Measurements from ENCODE around the gene CFI.

The CFI gene

DNA sequence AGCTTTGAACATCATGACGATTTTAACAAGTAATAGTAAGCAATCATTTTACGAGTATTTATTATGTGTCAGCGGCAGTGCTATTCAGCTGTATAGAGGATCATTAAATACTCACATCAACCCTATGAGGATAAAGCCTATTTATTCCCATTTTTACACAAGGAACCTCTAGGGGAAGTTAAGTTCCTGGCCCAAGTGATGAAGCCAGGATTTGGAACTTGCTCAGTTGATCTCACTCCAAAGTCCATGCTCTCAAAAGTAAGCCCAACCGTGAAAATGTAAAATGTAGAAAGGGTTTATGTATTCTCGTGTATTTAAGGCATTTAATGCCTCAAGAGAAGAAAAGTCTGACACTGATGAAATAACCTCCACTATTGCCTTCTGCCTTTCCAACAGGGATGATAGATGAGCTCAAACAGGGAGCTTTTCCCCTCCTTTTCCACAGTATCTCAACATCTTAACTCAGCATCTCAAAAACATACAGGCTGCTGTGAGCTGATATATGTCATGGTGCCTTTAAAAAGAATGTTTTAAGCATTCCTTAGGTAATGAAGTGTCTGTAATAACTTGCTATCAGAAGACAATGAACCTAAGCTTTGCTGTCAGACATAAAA lies 36.9 kb downstream of the CFI start:
- H3K4me1 ChIP-seq (ENCODE audit: low read depth, poor library complexity, severe bottlenecking) = no peaks in the 10 kb centered on the region
- H3K36me3 ChIP-seq (ENCODE audit: insufficient read depth) = no peaks in the 10 kb centered on the region
- no peaks in the 10 kb centered on the region for H3K27me3 ChIP-seq (ENCODE audit: insufficient read depth, low read depth)
- H4K20me1 ChIP-seq (ENCODE audit: insufficient read depth) = no peaks in the 10 kb centered on the region
- H3K27ac ChIP-seq = no peak overlapping the region
- no peak overlapping the region for H3K4me2 ChIP-seq
- H3K4me3 ChIP-seq (IDR thresholded peaks at IDR 0.05; ENCODE audit: insufficient read depth, low read depth, low read length) = no peak overlapping the region
- TF ChIP-seq, protein P1, sequence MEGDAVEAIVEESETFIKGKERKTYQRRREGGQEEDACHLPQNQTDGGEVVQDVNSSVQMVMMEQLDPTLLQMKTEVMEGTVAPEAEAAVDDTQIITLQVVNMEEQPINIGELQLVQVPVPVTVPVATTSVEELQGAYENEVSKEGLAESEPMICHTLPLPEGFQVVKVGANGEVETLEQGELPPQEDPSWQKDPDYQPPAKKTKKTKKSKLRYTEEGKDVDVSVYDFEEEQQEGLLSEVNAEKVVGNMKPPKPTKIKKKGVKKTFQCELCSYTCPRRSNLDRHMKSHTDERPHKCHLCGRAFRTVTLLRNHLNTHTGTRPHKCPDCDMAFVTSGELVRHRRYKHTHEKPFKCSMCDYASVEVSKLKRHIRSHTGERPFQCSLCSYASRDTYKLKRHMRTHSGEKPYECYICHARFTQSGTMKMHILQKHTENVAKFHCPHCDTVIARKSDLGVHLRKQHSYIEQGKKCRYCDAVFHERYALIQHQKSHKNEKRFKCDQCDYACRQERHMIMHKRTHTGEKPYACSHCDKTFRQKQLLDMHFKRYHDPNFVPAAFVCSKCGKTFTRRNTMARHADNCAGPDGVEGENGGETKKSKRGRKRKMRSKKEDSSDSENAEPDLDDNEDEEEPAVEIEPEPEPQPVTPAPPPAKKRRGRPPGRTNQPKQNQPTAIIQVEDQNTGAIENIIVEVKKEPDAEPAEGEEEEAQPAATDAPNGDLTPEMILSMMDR (conservative IDR thresholded peaks at IDR 0.05; ENCODE audit: low read depth, low read length) = no peak
- no peak overlapping the region for H2AFZ ChIP-seq (ENCODE audit: low read depth)
- H3K9ac ChIP-seq = no peak overlapping the region
- H3K79me2 ChIP-seq (ENCODE audit: insufficient read depth, low read depth) = no peaks in the 10 kb centered on the region

DNA sequence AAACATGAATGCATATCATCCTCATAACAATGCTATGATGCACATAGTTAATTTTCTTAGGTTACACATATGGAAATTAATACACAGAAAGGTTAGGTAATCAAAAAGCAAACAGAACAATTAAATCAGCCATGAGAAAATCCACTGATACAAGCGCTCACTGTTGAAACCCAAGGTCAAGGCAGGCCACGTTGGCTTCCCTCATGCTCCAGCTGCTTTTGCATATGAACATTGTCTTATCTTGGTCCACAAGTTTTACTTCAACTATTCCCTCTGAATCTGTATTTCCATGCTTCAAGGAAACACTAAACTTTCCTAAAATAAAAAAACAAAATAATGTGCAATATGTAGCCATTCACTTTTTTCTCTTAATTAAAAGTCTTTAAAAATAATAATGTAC lies 37.4 kb downstream of the CFI start:
- H3K36me3 ChIP-seq (ENCODE audit: insufficient read depth) = no peaks in the 10 kb centered on the region
- TF ChIP-seq, protein P1 (conservative IDR thresholded peaks at IDR 0.05; ENCODE audit: low read depth, low read length) = no peak
- H3K4me3 ChIP-seq (IDR thresholded peaks at IDR 0.05; ENCODE audit: insufficient read depth, low read depth, low read length) = no peak overlapping the region
- no peak overlapping the region for H3K9ac ChIP-seq
- H3K4me1 ChIP-seq (ENCODE audit: low read depth, poor library complexity, severe bottlenecking) = no peaks in the 10 kb centered on the region
- H2AFZ ChIP-seq (ENCODE audit: low read depth) = no peak overlapping the region
- no peak overlapping the region for H3K27ac ChIP-seq
- H3K27me3 ChIP-seq (ENCODE audit: insufficient read depth, low read depth) = no peaks in the 10 kb centered on the region
- H3K79me2 ChIP-seq (ENCODE audit: insufficient read depth, low read depth) = no peaks in the 10 kb centered on the region
- H4K20me1 ChIP-seq (ENCODE audit: insufficient read depth) = no peaks in the 10 kb centered on the region
- no peak overlapping the region for H3K4me2 ChIP-seq

DNA sequence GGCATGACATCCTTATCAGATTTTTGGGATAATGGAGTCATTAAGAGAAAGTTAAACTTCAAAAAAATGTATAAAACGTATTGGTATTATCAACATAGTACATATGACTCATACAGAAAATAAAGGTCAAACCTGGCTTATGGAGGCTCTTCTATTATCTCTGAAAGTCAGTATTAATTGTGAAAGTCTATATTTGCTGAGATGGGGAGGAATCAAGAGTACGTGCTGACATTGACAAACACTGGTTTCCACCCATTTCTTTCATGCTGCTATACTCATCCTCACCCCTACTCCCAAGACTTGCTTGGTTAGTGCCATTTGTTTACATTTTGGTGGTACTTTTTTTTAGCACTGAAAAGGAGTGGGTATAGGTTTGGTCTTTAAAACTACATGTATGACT lies 41.1 kb downstream of the CFI start:
- TF ChIP-seq, protein P1 (conservative IDR thresholded peaks at IDR 0.05; ENCODE audit: low read depth, low read length) = no peak

DNA sequence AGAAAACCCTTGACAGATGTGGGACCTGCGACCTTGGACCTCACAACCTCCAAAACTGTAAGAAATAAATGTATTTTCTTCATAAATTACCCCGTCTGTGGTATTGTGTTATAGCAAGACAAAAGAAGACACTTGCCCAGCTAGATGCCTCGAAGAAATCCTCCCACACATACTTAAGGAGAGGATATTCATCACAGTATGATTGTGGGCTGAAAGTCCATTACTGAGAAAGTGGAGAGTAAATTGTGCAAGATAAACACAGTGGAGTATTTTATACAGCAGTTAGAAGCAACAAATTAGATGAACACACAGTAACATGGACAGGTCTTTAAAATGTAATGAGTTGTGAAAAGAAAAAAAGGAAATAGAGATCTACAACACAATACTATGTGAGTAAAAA lies 46.1 kb downstream of the CFI start:
- no peaks in the 10 kb centered on the region for H3K27me3 ChIP-seq (ENCODE audit: insufficient read depth, low read depth)
- no peak overlapping the region for H3K4me3 ChIP-seq (IDR thresholded peaks at IDR 0.05; ENCODE audit: insufficient read depth, low read depth, low read length)
- H3K36me3 ChIP-seq (ENCODE audit: insufficient read depth) = no peaks in the 10 kb centered on the region
- H3K4me2 ChIP-seq = no peak overlapping the region
- H3K27ac ChIP-seq = no peak overlapping the region
- H3K9ac ChIP-seq = no peak overlapping the region
- H4K20me1 ChIP-seq (ENCODE audit: insufficient read depth) = no peaks in the 10 kb centered on the region
- no peaks in the 10 kb centered on the region for H3K79me2 ChIP-seq (ENCODE audit: insufficient read depth, low read depth)
- TF ChIP-seq, protein P1 (conservative IDR thresholded peaks at IDR 0.05; ENCODE audit: low read depth, low read length) = no peak
- H3K4me1 ChIP-seq (ENCODE audit: low read depth, poor library complexity, severe bottlenecking) = no peaks in the 10 kb centered on the region
- H2AFZ ChIP-seq (ENCODE audit: low read depth) = no peak overlapping the region

More for the DNA sequence above, 41.1 kb downstream of the CFI start:
- Histone ChIP-seq H3K27me3 (ENCODE audit: insufficient read depth, low read depth) (no peaks in the 10 kb centered on the region), H3K79me2 (ENCODE audit: insufficient read depth, low read depth) (no peaks in the 10 kb centered on the region), H3K4me2 (no peak overlapping the region), H3K9ac (no peak overlapping the region), H3K4me3 (IDR thresholded peaks at IDR 0.05; ENCODE audit: insufficient read depth, low read depth, low read length) (no peak overlapping the region), H4K20me1 (ENCODE audit: insufficient read depth) (no peaks in the 10 kb centered on the region), H2AFZ (ENCODE audit: low read depth) (no peak overlapping the region), H3K27ac (no peak overlapping the region), H3K4me1 (ENCODE audit: low read depth, poor library complexity, severe bottlenecking) (no peaks in the 10 kb centered on the region), H3K36me3 (ENCODE audit: insufficient read depth) (no peaks in the 10 kb centered on the region)

All from KMS-11 (cell line).